HuH-7.5 (cell line): ENCODE data around the gene RERE.

Experiments used
- DNase-seq: peaks from one replicate; pipeline ENCODE4 v3.0.0; 2011; ENCODE audit warnings: low spot score

The RERE gene

GRCh38 chr1:8665833-8666232, 151.6 kb downstream of the RERE start:
- DNase-seq: no peak

GRCh38 chr1:8664887-8665286, 152.6 kb downstream of the RERE start:
- DNase-seq: no peak

GRCh38 chr1:8663915-8664329, 153.5 kb downstream of the RERE start:
- no peak for DNase-seq

- DNase-seq: no peak
Observed at GRCh38 chr1:8663090-8663802, 154.2 kb downstream of the RERE start.

- DNase-seq: no peak
Observed at GRCh38 chr1:8662380-8663072, 154.9 kb downstream of the RERE start.

GRCh38 chr1:8661185-8662110, 156.0 kb downstream of the RERE start:
- no peak for DNase-seq

- no peak for DNase-seq
Observed at GRCh38 chr1:8660411-8660828, 157.0 kb downstream of the RERE start.

GRCh38 chr1:8659593-8659992, 157.8 kb downstream of the RERE start:
- no peak for DNase-seq

- DNase-seq: no peak
Observed at GRCh38 chr1:8653878-8654277, 163.6 kb downstream of the RERE start.

- no peak for DNase-seq
Observed at GRCh38 chr1:8652467-8653046, 164.9 kb downstream of the RERE start.

GRCh38 chr1:8651962-8652361, 165.5 kb downstream of the RERE start:
- no peak for DNase-seq

GRCh38 chr1:8651236-8651890, 166.1 kb downstream of the RERE start:
- DNase-seq: no peak

- no peak for DNase-seq
Observed at GRCh38 chr1:8649875-8650274, 167.6 kb downstream of the RERE start.

GRCh38 chr1:8649027-8649426, 168.4 kb downstream of the RERE start:
- no peak for DNase-seq

- DNase-seq: no peak
Observed at GRCh38 chr1:8646996-8647395, 170.4 kb downstream of the RERE start.

GRCh38 chr1:8646189-8646588, 171.3 kb downstream of the RERE start:
- no peak for DNase-seq

- no peak for DNase-seq
Observed at GRCh38 chr1:8643542-8644536, 173.6 kb downstream of the RERE start.

GRCh38 chr1:8642114-8642513, 175.3 kb downstream of the RERE start:
- no peak for DNase-seq

- DNase-seq: no peak
Observed at GRCh38 chr1:8641377-8641997, 176.0 kb downstream of the RERE start.

GRCh38 chr1:8640950-8641349, 176.5 kb downstream of the RERE start:
- no peak for DNase-seq
